OCI-LY3 (cell line): Measurements from ENCODE around the gene ADCY3.

Experiments
- H2AFZ ChIP-seq: fragments of 200-600, 300-600 bp; shearing (Covaris generic); 2 replicates; pipeline ENCODE4 v1.6.0; 2014; ENCODE audit warnings: antibody characterized with exemption, low read depth, low read length
- H3K27ac ChIP-seq: fragments of 200-600, 300-600 bp; sonication (generic); 2 replicates; pipeline ENCODE4 v1.5.1; 2014; ENCODE audit warnings: mild to moderate bottlenecking, low read length, moderate library complexity, mixed read lengths
- H3K27me3 ChIP-seq: fragments of 200-600, 300-600 bp; sonication (generic); 2 replicates; pipeline ENCODE4 v1.6.1; 2014; ENCODE audit warnings: low read depth, low read length, mixed read lengths
- H3K36me3 ChIP-seq: fragments of 200-600, 300-600 bp; sonication (generic); replicated peaks from 2 replicates; pipeline ENCODE3; 2014; ENCODE audit warnings: low read depth, low read length, mixed read lengths
- H3K4me1 ChIP-seq: fragments of 300-600, 200-600 bp; sonication (generic); 2 replicates; pipeline ENCODE4 v1.6.1; 2014; ENCODE audit warnings: low read length, mixed read lengths
- H3K4me2 ChIP-seq: fragments of 200-600, 300-600 bp; sonication (generic); 2 replicates; pipeline ENCODE4 v1.6.1; 2014; ENCODE audit warnings: low read length, mixed read lengths
- H3K4me3 ChIP-seq: fragments of 300-600, 200-600 bp; sonication (generic); 2 replicates; pipeline ENCODE4 v1.5.1; 2014; ENCODE audit warnings: antibody characterized with exemption, mild to moderate bottlenecking, low read length, moderate library complexity
- H3K79me2 ChIP-seq: fragments of 300-600, 200-600 bp; shearing (Covaris generic); 2 replicates; pipeline ENCODE4 v1.6.1; 2014; ENCODE audit warnings: mild to moderate bottlenecking, low read length, mixed read lengths
- H3K9ac ChIP-seq: fragments of 300-600, 200-600 bp; shearing (Covaris generic); 2 replicates; pipeline ENCODE4 v1.6.0; 2014; ENCODE audit warnings: mild to moderate bottlenecking, low read length, moderate library complexity
- H3K9me3 ChIP-seq: fragments of 200-600, 300-600 bp; shearing (Covaris generic); 2 replicates; pipeline ENCODE4 v1.6.1; 2014; ENCODE audit warnings: low read length, mixed read lengths; ENCODE audit not compliant: insufficient read depth
- H4K20me1 ChIP-seq: fragments of 200-600, 300-600 bp; sonication (generic); 2 replicates; pipeline ENCODE4 v1.6.1; 2016; ENCODE audit warnings: low read length, mixed read lengths; ENCODE audit not compliant: insufficient read depth
- EZH2phosphoT487 ChIP-seq: fragments of 200-600 bp; shearing (Covaris generic); IDR thresholded peaks from 2 replicates; pipeline ENCODE4 v1.6.1; 2018; ENCODE audit warnings: antibody characterized with exemption, mixed run types, low read depth
- TF ChIP-seq, protein P1 (sequence below): fragments of 200-600, 300-600 bp; sonication (generic); IDR thresholded peaks from 2 replicates; pipeline ENCODE4 v1.5.1; 2014; ENCODE audit warnings: antibody characterized with exemption, low read length, low read depth

The ADCY3 gene

DNA sequence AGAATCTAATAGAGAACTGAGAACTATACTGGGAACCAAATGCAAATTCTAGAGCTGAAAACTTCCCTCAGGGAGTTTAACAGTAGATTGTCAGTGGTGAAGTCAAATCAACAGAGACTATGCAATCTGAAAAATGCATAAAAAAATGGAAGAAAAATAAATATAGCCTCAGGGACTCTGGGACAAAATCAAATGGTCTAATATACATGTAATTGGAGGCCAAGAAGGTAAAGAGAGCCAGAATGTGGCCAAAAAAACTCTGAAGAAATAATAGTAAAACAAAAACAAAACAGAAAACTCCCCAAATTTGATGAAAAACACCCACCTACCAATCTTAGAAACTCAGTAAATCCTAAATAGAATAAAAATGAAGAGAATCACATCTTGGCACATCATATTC lies 35.2 kb upstream of the ADCY3 start:
- peaks cover 22% of the 10 kb centered on the region for H3K4me1 ChIP-seq
- 0 out of 2 replicates have a peak, but pooled peaks cover 3% of the 10 kb centered on the region for H3K9me3 ChIP-seq
- TF ChIP-seq EZH2phosphoT487: no peak
- TF ChIP-seq, protein P1, sequence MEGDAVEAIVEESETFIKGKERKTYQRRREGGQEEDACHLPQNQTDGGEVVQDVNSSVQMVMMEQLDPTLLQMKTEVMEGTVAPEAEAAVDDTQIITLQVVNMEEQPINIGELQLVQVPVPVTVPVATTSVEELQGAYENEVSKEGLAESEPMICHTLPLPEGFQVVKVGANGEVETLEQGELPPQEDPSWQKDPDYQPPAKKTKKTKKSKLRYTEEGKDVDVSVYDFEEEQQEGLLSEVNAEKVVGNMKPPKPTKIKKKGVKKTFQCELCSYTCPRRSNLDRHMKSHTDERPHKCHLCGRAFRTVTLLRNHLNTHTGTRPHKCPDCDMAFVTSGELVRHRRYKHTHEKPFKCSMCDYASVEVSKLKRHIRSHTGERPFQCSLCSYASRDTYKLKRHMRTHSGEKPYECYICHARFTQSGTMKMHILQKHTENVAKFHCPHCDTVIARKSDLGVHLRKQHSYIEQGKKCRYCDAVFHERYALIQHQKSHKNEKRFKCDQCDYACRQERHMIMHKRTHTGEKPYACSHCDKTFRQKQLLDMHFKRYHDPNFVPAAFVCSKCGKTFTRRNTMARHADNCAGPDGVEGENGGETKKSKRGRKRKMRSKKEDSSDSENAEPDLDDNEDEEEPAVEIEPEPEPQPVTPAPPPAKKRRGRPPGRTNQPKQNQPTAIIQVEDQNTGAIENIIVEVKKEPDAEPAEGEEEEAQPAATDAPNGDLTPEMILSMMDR: no peak
- peak overlapping the region; percentile 41 for H3K4me3 ChIP-seq
- H2AFZ ChIP-seq: no peak overlapping the region
- no peaks in the 10 kb centered on the region for H4K20me1 ChIP-seq
- no peaks in the 10 kb centered on the region for H3K79me2 ChIP-seq
- peak overlapping the region; percentile 36 for H3K27ac ChIP-seq
- no peaks in the 10 kb centered on the region for H3K27me3 ChIP-seq
- H3K4me2 ChIP-seq: peak overlapping the region; percentile 70
- H3K36me3 ChIP-seq: peaks cover 49% of the 10 kb centered on the region
- no peak overlapping the region for H3K9ac ChIP-seq

DNA sequence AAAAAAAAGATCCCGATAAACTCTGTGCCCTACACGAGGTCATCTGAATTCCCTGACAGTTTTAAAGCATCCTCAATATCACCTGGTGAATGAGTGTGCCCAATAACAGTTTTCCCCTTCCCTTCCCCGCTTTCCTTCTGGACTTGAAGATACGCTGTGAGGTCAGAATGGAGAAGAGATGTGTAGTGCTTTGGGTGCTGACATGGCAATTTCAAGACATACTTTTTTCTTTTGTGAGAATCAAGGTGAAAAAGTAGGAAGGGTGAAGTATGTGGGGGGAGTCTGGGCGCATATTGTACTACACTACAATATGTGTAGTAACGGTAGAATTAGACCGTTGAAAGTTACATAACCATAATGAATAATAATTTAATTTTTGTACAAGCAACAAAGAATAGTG lies 30.1 kb upstream of the ADCY3 start:
- H3K4me2 ChIP-seq: no peak overlapping the region
- no peak overlapping the region for H3K4me3 ChIP-seq
- H4K20me1 ChIP-seq: no peaks in the 10 kb centered on the region
- no peaks in the 10 kb centered on the region for H3K9me3 ChIP-seq
- peaks cover 11% of the 10 kb centered on the region for H3K4me1 ChIP-seq
- H3K36me3 ChIP-seq: peaks cover 42% of the 10 kb centered on the region
- TF ChIP-seq, protein P1: no peak
- no peak for TF ChIP-seq EZH2phosphoT487
- no peak overlapping the region for H2AFZ ChIP-seq
- H3K27ac ChIP-seq: no peak overlapping the region
- H3K79me2 ChIP-seq: no peaks in the 10 kb centered on the region
- no peak overlapping the region for H3K9ac ChIP-seq
- H3K27me3 ChIP-seq: no peaks in the 10 kb centered on the region

DNA sequence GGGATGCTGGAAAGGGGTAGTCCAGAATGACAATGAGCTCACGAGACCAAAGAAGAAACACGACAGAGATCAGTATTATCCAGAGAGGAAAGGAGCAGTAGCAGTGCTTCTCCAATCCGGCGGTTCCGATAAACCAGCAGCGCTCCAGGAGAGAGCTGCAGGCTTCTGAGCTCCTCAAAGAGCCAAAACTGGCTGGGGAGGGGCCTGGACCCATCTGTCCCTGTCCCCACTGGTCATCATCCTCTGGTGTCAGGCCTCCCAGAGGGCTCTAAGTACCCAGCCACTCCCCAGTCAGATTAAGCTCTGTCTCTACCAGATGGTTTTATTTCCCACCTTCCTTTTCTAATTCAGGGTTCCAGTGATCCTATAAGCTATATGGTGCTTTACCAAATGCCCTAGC lies 28.5 kb upstream of the ADCY3 start:
- Histone ChIP-seq H3K9ac (no peak overlapping the region), H3K27me3 (no peaks in the 10 kb centered on the region), H3K9me3 (no peaks in the 10 kb centered on the region), H3K36me3 (peaks cover 32% of the 10 kb centered on the region), H4K20me1 (no peaks in the 10 kb centered on the region), H2AFZ (no peak overlapping the region), H3K4me1 (no peaks in the 10 kb centered on the region), H3K27ac (no peak overlapping the region), H3K4me2 (no peak overlapping the region), H3K4me3 (no peak overlapping the region), H3K79me2 (no peaks in the 10 kb centered on the region)
- TF ChIP-seq, protein P1: no peak
- no peak for TF ChIP-seq EZH2phosphoT487

DNA sequence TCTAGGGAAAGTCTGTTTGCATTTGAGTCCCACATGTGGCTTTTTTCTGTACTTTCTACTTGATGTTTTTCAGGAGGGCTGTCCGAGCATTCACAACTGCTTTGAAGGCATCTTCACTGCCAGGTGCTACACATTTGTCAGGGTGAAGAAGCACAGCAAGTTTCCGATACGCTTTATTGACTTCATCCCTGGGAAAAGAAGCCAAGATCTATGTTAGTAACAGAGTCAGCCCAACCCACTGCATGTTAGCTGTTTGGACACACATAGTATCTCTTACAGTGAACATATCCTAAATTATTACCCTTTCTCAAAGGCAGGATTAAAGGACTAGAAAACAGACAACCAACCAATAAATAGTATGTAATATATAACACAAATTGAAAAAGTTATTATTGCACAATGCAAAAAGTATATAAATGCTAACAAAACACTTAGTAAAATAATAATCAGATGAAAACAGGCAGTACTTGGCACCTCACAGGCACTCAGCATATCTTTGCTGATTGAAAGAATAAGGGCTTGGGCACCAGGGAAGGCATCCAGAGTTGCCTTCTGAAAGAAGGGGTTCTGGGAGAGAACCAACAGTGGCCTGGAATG lies 27.6 kb upstream of the ADCY3 start:
- Histone ChIP-seq H3K36me3 (peaks cover 30% of the 10 kb centered on the region), H3K9me3 (no peaks in the 10 kb centered on the region)

More for the DNA sequence above, 27.6 kb upstream of the ADCY3 start:
- TF ChIP-seq, protein P1: no peak
- TF ChIP-seq EZH2phosphoT487: no peak
- Histone ChIP-seq H3K27me3 (no peaks in the 10 kb centered on the region), H3K4me1 (no peaks in the 10 kb centered on the region), H3K4me3 (no peak overlapping the region), H4K20me1 (no peaks in the 10 kb centered on the region), H3K79me2 (no peaks in the 10 kb centered on the region), H2AFZ (no peak overlapping the region), H3K4me2 (no peak overlapping the region), H3K27ac (no peak overlapping the region), H3K9ac (no peak overlapping the region)
